ENCODE measurements around the gene GRPEL2.
"Not testable (repeated sequence)": the region's sequence is repeated elsewhere in the genome, so short reads cannot be mapped to it uniquely, and the experiment has no call there.

The GRPEL2 gene

DNA sequence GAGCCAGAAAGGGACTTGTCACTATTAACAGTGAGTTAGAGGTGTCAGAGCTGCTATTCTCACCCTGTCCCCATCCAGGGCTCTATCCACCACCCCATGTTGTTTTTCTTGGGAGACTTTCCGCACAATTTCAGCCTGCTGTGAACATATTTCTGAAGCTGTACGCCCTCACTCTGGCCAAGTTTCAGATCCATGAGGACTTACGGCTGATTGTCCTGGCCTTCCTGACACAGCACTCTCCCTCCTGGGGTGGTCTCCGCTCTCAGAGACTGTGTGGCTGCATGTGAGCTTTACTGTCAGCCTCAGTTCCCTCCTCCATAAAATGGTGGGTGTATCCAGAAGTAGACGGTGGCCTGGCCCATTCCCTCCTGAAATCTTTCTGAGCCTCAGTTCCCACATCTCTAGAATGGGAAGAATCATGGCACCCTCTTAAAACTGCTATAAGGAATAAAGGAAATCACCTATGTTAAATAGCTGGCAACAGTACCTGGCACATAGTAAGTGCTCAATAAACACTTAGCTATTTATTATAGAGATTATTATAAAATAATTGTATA, 34.6 kb downstream of the GRPEL2 start:
- no peak for DNase-seq

DNA sequence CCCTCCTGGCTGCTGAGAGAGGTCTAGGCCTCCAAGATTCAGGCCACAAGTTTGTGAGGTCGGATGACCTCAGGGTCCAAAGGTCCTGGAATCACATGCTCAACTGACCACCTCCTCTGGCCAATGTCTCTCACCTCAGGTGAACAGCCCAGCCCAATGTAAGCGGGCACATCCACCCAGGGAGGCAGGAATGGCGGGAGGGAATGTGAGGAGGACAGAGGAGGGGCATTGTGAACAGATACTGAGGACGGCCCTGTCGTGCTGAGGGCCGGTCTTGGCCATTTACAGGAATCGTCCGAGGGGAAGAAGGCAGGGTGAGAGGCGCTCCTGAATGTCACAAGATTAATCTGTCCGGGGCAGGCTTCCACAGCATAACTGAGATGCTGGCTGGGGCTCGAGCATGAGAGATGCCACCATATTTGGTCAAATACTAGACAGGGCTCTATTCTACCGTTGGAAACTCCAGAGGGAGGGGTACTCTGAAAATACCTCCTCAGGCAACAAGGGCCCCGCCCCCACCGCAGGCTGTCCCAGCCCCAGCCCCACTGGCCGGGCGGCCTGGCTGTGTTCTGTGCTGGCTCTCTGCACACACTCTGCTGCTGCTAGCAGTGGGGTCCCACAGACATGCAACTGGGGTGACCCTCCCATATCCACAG, 35.3 kb downstream of the GRPEL2 start:
- DNase-seq: no peak

DNA sequence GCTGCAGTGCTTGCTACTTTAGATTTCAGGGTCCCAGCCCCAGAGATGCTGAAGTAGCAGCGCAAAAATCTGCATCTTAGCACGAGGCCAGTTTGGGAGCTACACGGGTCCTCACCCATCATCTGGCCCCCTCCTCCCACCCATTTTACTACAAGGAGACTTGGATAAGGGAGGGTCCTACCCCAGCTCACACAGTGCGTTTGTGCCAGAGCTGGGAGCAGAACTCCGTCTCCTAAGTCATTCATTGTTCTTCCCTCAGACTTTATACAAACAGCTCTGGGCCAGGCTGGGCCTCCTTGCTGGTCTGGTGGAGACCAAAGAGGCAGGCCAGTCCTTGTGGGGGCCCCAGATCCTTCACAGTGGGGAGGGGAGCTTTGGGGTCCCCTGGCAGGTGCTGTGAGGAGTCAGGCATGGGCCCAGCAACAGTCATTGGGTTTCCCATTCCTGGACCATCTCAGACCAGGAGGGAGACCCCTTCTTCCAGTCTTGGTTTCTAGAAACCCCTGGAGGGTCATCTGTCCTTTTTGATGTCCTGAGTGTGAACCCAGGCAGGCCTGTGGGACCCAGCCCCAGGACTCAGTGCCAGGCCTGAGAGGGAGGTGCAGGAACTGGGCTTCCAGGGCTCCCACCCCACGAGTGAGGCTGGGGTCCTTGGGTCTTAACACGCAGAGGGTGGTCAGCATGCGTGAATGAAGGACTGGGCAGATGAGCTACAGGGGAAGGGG, 36.1 kb downstream of the GRPEL2 start:
- DNase-seq: no peak

DNA sequence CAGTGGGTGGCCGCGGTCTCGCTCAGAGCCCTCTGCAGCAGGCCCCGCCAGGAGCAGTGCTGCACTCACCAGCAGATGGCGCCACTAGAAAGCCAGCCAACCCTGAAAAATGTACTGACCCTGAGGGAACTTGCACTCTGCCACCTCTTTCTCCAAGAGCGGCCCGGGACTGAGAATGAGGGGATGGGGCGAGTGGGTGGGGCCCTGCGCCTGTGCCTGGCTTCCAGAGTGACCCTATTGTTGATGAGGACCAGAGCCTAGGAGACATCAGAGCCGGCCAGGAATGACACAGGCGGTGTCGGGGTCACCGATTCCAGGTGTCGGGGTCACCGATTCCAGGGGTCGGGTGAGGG, 36.7 kb downstream of the GRPEL2 start:
- peak; percentile 73 for DNase-seq

DNA sequence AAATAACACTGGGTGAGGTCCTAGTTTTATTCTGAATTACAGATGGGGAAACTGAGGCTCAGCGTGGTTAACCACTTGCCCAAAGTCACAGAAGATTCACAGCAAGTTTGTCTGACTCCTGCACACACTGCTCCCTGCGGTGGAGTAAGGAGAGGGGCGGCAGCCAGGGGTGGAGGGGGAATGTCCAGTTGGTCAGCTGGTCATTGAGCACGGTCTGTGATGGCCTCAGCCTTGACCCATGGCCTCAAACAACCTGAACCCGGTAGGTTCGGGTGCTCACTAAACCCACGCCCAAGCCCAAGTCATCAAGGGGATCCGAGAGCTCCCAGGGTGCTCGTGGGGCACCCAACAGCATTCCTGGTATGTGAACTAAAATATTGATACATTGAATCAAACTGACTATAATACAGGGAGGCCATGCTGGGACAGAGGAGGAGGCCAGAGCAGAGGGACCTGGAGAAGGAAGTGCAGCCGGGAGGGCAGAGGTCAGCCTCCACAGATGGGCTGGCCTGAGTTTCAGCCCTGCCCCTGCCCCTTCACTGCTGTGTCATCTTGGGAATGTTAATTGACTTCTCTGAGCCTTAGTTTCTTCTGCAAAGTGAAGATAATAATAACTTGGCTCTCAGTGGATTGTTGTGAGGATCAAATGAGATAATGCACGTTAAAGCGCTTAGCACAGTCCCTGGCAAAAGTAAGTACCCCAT, 37.4 kb downstream of the GRPEL2 start:
- DNase-seq: no peak

DNA sequence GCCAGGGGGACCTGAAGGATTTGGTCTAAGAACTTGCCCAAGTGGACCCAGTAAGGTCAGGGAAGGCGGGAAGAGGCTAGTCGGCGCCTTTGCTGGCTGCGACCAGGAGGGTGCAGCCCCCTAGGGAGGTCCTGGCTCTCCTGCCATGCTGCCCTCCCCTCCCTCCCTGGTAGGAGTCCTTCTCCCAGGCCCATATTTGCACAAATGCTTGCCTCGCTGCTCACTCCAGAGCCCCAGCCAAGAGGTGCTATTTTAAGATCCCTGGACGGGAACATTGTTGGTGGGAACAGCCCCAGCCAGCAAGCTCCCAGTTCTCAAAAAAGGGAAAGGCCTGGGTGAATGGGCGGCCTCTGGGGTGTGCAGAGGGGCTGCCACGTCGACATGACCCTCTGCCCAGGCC, 38.1 kb downstream of the GRPEL2 start:
- DNase-seq: peak; percentile 15

DNA sequence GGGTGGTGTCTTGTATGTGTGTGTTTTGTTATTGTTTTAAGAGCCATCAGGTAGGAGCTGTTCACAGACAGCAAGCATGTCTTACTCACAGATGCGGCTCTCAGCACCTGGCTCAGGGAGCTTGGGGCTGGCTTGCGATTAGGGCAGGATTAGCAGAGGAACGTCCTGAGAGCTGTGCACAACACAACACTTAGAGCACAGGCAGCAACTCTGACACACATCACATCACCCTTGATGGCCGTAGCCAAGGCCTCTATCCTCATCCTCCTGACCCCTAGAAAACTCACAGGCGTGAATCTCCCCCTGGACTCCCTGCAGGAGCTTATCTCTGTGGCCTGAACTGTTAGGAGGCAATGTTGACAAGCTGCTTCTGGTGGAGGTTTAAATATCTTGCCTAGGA, 40.9 kb downstream of the GRPEL2 start:
- DNase-seq: no peak

DNA sequence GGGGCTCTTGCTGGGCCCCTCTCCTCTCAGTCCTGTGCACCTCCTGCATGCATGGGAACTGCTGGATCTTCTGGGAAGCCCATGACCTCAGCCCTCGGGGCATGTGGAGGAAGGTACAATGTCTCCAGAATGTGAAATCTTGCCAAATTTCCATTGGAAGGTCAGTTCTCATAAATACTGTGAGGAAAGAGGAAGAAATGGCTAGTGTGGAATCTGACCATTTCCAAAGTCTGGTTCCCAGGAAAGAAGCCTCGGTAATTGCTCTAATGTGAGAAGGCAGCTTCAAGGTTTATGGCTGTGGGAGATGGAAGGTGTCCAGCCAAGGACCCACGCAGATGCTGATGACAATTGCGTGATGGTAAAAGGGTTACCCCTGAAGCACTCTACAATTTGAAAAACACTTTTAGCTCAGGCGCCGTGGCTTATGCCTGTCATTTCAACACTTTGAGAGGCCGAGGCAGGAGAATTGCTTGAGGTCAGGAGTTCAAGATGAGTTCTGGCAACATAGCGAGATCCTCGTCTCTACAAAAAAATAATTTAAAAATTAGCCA, 41.9 kb downstream of the GRPEL2 start:
- peak; percentile 69 for DNase-seq

DNA sequence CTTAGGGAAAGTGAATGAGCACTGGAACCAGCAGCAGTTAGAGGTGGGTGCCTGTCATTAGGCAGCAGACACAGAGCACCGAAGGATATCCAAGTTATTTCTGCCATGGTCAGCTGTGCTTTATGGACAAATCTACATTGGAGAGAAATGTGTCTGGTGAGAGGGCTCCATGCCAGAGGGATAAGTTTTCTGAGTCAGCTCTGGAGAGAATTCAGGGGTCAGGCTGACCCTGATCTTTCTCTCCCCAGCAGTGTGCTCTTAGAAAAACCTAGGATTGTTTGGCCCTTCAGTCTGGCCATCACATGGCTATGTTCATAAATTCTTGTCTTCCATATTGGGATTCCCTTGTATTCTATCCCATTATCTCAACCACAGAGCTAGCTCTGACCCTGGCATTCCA, 42.7 kb downstream of the GRPEL2 start:
- peak; percentile 58 for DNase-seq

DNA sequence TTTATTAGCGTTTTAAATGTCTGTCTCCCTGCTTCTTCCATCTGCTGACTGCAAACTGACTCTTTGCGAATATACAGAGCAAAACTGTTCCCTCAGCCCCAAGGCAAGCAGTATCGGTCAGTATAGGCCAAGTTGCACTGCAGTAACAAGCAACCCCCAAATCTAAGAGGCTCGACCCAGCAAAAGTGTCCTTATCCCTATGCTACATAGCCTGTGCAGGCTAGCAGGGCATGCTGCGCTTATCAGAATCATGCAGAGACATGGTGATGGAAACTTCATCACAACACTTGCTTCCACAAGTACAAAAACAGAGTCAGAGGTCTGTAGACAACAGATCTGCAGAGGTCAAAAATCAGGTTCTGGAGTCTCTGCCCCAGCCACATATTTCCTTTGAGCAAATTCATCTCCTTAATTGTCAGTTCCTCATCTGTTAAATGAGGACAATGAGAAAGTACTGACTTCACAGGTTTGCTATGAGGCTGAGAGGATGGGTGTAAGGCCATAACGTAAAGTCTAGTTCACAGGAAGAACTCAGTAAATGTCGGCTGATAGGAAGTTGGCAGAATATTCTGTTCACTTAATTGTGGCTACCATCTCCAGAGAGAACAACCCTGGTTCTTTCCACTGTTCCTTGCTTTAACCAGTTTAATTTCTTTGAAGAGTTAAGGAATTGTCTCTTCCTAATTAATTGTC, 43.3 kb downstream of the GRPEL2 start:
- DNase-seq: peak; percentile 6

DNA sequence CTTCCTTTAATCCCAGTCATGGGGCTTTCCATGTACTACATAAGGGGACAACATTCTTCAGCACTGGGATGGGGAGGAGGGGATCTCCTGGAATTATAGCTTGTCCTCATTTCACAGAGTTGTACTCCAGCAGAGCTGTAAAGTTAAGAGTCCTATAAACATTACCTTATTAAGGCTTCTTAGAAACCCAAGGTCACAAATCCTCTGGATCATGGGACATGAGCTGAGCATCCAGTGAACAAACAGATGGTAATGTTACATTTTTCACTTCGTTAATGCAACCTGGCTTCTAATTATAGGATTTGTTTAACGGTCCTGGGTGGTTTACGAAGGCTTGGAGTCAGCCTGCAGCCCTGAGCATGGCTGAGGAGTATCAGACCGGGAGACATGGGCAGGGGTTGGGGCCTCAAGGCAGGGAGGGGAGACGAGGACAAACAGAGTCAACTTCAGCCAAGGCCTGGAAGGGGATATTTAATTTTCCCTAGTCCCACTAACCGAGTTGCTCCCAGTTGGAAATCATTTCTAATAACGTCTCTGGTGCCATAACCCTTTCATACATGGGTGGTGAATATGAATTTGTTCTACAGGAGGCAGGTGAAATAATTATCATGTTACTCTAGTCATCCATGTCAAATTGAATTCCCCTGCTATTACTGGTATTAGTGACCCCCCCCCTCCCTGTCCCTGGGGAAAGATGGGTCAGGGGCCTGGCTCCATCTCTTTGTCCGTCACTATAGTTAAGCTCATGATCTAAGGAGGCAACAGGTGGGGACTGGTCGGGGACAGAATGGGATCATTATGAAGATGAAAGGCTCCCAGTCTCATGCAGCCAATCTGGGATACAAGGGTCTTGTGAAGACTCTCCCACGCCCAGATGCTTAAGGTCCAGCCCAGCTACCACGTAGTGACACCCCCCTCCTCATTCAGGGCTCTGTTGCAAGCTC, 44.5 kb downstream of the GRPEL2 start:
- DNase-seq: no peak

DNA sequence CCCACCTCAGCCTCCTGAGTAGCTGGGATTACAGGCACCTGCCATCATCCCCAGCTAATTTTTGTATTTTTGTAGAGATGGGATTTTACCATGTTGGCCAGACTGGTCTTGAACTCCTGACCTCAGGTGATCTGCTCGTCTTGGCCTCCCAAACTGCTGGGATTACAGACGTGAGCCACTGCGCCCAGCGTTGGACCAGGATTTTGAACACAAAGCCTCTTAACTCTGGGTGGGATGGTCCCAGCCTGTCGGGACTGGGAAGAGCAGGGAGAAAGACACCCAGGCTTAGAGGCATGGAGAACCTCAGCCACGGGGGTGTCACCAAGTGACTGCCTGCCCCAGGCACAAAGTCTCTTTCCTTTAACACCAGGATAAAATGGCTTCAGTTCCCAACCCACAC, 45.8 kb downstream of the GRPEL2 start:
- not testable (repeated sequence) for DNase-seq

DNA sequence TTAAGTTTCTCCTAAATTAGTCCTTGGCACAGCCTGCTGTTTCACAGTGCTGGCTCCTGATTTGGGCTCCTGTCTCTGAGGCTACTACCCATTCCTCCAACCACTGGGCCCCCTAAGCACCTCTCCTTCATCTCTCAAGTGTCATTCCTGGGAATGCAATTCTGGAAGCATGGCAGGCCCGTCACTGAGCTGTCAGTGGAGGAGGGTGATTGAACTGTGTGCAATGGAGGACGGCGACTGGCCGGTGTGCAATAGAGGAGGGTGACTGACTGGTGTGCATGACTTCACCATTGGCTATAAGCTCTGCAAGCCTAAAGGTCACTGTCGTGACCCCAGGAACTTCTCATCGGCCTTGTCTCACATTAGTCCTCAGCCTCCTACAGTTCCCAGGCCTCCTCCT, 46.2 kb downstream of the GRPEL2 start:
- no peak for DNase-seq

DNA sequence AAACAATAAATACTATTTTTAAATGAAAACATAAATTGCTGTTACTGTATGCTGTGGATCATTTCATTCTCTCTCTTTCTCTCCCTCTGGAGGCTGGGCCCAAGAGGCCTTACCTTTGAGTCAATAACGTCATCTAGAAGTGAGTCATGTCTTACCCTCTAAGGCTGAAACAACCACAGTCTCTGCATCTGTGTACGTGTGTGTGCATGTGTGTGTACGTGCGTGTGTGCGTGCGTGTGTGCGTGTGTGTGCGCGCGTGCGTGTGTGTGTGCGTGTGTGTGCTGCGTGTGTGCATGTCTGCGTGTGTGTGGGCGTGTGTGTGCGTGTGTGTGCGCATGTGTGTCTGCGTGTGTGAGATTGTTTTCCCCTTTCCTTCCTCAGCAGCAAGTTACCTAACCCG, 47.4 kb downstream of the GRPEL2 start:
- DNase-seq: peak; percentile 83

DNA sequence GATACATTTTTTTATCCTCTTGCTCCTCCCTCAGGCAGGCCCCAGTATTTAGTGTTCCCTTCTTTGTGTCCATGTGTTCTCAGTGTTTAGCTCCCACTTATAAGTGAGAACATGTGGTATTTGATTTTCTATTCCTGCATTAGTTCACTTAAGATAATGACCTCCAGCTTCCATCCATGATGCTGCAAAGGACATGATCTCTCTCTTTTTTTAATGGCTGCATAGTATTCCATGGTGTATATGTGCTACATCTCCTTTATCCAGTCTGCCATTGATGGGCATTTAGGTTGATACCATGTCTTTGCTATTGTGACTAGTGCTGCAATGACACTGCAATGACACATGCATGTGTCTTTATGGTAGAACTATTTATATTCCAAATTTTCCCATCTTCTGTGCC, 49.7 kb downstream of the GRPEL2 start:
- not testable (repeated sequence) for DNase-seq

DNA sequence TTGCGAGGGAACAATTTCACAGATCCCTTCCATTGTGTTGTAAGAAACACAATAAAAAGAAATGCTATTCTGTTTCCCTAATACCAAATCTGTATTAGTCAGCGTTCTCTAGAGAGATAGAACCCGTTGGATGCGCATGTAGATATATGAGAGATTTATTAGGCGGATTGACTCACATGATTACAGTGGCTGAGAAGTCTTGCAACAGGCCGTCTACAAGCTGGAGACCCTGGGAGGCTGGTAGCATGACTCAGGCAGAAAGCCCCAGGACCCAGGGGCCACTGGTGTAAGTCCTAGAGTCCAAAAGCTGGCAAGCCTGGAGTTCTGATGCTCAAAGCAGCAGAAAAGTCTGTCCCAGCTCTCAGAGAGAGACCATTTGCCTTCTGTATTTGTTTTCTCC, 52.2 kb downstream of the GRPEL2 start:
- peak; percentile 98 for DNase-seq

DNA sequence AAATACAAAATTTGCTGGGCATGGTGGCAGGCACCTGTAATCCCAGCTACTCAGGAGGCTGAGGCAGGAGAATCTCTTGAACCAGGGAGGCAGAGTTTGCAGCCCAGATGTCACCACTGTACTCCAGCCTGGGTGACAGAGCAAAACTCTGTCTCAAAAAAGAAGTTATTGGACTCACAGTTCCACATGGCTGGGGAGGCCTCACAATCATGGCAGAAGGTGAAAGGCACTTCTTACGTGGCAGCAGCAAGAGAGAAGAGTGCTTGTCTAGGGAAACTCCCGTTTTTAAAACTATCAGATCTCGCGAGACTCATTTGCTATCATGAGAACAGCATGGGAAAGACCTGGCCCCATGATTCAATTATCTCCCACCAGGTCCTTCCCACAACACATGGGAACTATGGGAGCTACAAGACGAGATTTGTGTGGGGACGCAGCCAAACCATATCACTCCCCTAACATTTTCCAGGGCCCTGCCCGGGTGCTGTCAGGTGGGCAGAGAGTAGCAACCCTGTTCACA, 53.5 kb downstream of the GRPEL2 start:
- DNase-seq: not testable (repeated sequence)

DNA sequence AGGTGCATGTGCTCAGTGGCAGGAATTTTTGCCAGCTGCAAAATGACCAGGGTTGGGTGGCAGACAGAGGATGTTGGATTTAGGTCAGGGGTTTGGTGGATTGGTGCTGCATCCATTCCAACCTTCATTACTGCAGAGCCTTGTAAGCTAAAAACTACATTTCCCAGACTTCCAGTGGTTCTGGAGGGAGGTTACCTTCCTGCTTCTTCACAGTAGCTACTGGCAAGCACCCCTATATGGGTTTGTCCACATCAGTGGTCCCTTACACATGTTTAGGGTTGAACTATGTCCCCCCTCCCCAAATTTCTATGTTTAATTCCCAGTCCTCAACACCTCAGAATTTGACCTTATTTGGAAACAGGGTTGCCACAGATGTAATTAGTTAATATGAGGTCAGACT, 54.5 kb downstream of the GRPEL2 start:
- peak; percentile 33 for DNase-seq

DNA sequence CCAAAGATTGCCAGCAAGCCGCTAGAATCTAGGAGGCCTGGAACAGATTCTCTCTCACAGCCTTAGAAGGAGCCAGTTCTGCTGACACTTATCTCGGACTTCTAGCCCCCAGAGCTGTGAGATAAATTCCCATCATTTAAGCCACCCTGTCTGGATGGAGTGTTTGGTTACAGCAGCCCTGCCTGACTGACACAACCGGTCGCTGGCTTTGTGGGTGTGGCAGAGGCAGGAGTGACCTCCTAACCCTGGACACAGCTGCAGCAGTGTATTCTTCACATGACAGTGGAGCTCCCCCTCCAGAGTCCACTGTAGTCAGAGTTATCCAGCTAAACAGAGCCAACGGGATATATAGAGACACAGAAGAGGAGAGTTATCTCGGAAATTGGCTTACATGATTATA, 55.0 kb downstream of the GRPEL2 start:
- peak; percentile 10 for DNase-seq

DNA sequence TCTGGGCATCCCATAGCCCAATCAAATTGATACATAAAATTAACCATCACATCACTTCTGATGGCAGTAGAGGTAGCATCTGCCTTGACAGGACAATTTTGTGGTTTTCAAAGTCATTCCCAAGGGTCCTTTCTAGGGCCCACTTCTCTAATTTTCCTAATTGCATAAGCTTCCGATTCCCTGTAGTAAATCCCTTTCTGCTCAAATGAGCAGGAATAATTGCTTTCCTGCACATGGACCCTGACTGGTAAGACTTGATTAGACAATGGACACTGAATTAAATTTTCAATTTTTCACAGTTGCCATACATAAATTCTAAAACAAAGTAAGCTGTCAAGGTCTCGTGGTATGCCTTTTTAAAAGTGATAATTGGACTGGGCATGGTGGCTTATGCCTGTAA, 55.8 kb downstream of the GRPEL2 start:
- no peak for DNase-seq

DNA sequence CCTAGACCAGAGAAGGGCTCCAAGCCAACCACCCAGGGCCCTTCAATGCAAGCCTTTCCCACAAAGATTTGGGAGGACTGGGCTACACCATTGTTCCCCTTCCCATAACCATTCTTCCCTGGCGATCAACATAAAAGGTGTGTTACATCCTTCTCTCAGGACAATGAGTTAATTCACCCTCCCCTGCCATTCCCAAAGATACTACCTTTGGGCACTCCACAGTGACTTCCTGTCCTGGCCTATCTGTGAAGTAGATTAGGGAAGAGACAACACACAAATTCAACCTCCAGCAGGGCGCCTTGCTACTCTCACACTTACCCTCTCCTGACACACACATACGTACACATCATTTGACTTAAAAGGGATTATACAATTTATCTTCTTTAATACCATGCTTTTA, 57.0 kb downstream of the GRPEL2 start:
- DNase-seq: no peak

Measured in fibroblast of skin of right biceps (primary cell).